ENCODE measurements around the gene MPZL2.
A peak's percentile ranks its signal among the peaks of the same experiment; 100 is the strongest.

The MPZL2 gene

GRCh38 chr11:118229274-118229847 lies 34.7 kb downstream of the MPZL2 start:
- DNase-seq = no peak
- Mint-ChIP-seq H3K4me3 (peak overlapping the region in 1 of 2 donors; percentile 7), H3K27me3 (no peaks in the 10 kb centered on the region), H3K4me1 (peaks cover 39 to 51% of the 10 kb centered on the region in 2 donors), H3K27ac (peak overlapping the region; percentile 52), H3K9me3 (no peaks in the 10 kb centered on the region), H3K36me3 (peaks cover 46 to 56% of the 10 kb centered on the region in 2 donors)
- ATAC-seq (replicated peaks) = no peak

DNA sequence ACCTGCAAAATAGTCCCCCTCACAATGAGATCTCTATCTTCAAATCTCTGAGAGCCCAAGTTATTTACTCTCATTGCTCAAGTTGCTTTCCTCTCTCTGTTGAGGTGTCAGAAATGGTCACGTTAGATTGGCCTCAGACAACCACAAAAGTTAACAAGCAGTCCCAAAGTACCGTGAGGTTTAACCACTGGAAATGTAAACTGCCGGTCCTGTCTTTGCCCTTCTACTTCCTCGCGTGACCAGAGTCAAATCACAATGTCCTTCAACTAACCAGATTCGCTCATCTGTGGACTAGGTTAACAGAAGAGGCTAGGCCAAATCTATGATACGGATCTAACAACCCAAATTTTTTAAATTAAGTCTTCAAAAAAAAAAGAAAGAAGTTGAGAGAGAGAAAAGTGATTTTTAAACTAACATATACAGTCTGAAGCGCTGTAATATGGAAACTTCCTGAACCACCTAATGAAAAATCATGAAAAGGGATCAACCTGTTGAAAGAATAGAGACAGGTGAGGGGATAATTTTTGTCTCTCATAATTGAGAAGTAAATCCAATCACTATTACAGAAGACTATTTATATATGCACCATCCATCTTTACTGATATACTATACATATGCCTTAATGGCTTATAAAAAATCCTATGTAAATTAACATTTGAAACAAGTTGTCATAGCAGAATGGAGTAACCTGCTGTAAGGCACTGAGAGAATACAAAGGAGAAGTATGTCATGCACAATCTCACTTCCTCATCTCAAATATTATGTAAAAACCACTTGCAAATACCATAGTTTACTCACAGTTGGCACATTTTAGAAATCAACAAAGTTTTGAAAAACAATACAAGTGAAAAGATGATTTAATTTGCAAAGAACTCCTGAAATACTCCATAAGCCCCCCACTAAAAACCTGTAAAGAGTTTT lies 36.0 kb downstream of the MPZL2 start:
- Mint-ChIP-seq H3K27me3 (peaks cover 0 to 4% of the 10 kb centered on the region in 2 donors), H3K36me3 (peaks cover 42 to 53% of the 10 kb centered on the region in 2 donors), H3K27ac (peak overlapping the region; percentile 96), H3K4me3 (peak overlapping the region; percentile 50 to 51), H3K9me3 (no peaks in the 10 kb centered on the region), H3K4me1 (peaks cover 42 to 57% of the 10 kb centered on the region in 2 donors)
- DNase-seq (peak; percentile 66), ATAC-seq (replicated peaks) (peak; percentile 73 to 74)

DNA sequence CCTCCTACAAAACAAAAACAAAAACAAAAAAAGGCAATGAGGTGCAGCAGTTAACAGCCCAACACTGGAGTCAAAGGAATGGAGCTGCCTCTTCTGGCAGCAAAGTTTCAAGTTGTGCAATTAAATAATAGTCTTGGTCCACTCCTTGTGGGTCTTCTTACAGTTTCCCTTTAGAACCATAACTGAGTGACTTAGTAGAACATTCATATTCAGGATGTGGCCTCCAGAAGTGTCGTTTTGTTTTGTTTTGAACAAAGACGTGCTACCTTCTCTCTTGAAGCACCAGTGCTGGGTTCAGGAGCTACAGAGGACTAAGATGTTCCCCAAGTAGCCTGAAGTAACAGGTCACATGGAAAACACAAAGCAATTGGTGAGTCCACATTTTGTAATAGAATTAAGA lies 37.3 kb downstream of the MPZL2 start:
- ATAC-seq (replicated peaks) (no peak), DNase-seq (no peak)
- Mint-ChIP-seq H3K27ac (peak overlapping the region; percentile 96), H3K4me1 (peaks cover 42 to 63% of the 10 kb centered on the region in 2 donors), H3K36me3 (peaks cover 47 to 59% of the 10 kb centered on the region in 2 donors), H3K4me3 (no peak overlapping the region), H3K9me3 (no peaks in the 10 kb centered on the region), H3K27me3 (peaks cover 0 to 4% of the 10 kb centered on the region in 2 donors)

GRCh38 chr11:118226296-118226695 lies 37.8 kb downstream of the MPZL2 start:
- H3K4me1 Mint-ChIP-seq = peaks cover 42 to 63% of the 10 kb centered on the region in 2 donors
- H3K4me3 Mint-ChIP-seq = no peak overlapping the region
- DNase-seq (no peak), ATAC-seq (replicated peaks) (no peak)
- H3K27ac Mint-ChIP-seq = peak overlapping the region; percentile 31
- H3K27me3 Mint-ChIP-seq = peaks cover 0 to 4% of the 10 kb centered on the region in 2 donors
- H3K36me3 Mint-ChIP-seq = peaks cover 47 to 59% of the 10 kb centered on the region in 2 donors
- H3K9me3 Mint-ChIP-seq = no peaks in the 10 kb centered on the region

DNA sequence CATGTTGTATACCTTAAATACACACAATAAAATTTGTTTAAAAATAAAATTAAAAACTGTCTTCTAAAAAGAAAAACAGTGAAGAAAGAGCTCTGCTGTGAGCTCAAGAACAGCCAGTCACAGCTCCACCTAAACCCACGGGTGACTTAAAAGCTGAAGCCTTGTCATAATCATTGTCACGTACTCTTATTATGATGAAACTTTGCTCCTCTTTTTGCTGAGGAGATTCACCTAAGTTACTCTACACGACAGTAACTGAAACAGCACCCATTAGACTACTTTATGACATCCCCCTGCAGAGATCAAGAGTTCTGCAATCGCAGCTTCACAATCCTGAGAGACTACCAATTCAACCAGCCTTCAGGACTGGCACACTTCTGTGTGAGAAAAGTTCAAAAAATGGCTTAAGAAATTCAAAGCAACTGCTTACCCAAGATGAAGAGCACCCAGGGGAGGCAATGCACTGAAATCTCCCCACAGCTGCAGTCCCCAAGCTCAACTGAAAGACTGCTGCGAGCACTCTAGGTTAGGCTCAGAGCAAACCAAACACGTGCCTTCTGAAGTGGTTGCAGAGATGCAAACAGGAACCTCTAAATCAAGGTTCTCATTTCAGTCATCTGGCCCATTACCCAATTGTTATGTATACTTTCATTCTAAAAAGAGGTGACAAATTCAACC lies 39.4 kb downstream of the MPZL2 start, which contains the start of gene JAML:
JAML (minus strand) TSS at position 501 of the 678 bp plus-strand sequence. CDS start 10,145 bp downstream, outside the sequence.
- peaks cover 60 to 68% of the 10 kb centered on the region in 2 donors for H3K36me3 Mint-ChIP-seq
- H3K4me3 Mint-ChIP-seq = peak within 1 kb of the TSS; percentile 80 to 88
- DNase-seq (no peak), ATAC-seq (replicated peaks) (peak; percentile 67 to 73)
- H3K27me3 Mint-ChIP-seq = peaks cover 4% of the 10 kb centered on the region in 2 donors
- H3K9me3 Mint-ChIP-seq = no peaks in the 10 kb centered on the region
- peaks cover 47 to 73% of the 10 kb centered on the region in 2 donors for H3K4me1 Mint-ChIP-seq
- peak within 1 kb of the TSS; percentile 92 for H3K27ac Mint-ChIP-seq

DNA sequence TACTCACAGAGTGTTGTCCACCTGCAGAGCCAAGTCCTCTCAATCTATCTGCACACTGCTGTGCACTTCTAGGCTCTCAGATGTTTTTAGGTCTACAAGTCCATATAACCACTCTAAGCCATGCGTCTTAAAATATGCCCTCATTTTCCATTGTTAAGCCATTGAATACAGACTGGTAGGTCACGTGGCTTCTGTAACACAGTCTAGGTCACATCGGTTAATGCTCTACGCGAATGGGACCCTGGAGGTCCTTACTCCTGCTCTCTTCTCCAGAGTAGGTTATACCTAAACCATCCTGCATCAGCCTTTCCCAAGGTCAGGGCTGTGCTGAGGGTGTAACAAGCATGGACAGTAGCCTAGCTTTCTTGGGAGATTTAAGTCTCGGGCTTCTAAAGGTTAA lies 40.1 kb downstream of the MPZL2 start:
- Mint-ChIP-seq H3K27ac (peak overlapping the region; percentile 92), H3K36me3 (peaks cover 63 to 69% of the 10 kb centered on the region in 2 donors), H3K4me3 (peak overlapping the region; percentile 80 to 88), H3K4me1 (peaks cover 49 to 74% of the 10 kb centered on the region in 2 donors), H3K27me3 (peaks cover 4% of the 10 kb centered on the region in 2 donors), H3K9me3 (no peaks in the 10 kb centered on the region)
- DNase-seq = no peak
- ATAC-seq (replicated peaks) = peak in 1 of 2 donors; percentile 20

GRCh38 chr11:118223570-118223969 lies 40.5 kb downstream of the MPZL2 start:
- H3K36me3 Mint-ChIP-seq = peaks cover 65 to 71% of the 10 kb centered on the region in 2 donors
- peak overlapping the region; percentile 80 to 88 for H3K4me3 Mint-ChIP-seq
- peaks cover 4% of the 10 kb centered on the region in 2 donors for H3K27me3 Mint-ChIP-seq
- H3K27ac Mint-ChIP-seq = peak overlapping the region; percentile 92
- no peak for ATAC-seq (replicated peaks)
- no peak for DNase-seq
- H3K9me3 Mint-ChIP-seq = no peaks in the 10 kb centered on the region
- peaks cover 52 to 74% of the 10 kb centered on the region in 2 donors for H3K4me1 Mint-ChIP-seq

GRCh38 chr11:118222437-118222836 lies 41.7 kb downstream of the MPZL2 start:
- peaks cover 62 to 72% of the 10 kb centered on the region in 2 donors for H3K36me3 Mint-ChIP-seq
- no peak for DNase-seq
- peaks cover 4% of the 10 kb centered on the region in 2 donors for H3K27me3 Mint-ChIP-seq
- H3K4me1 Mint-ChIP-seq = peaks cover 55 to 74% of the 10 kb centered on the region in 2 donors
- H3K9me3 Mint-ChIP-seq = no peaks in the 10 kb centered on the region
- H3K4me3 Mint-ChIP-seq = peak overlapping the region; percentile 74 to 77
- no peak for ATAC-seq (replicated peaks)
- peak overlapping the region; percentile 90 for H3K27ac Mint-ChIP-seq

DNA sequence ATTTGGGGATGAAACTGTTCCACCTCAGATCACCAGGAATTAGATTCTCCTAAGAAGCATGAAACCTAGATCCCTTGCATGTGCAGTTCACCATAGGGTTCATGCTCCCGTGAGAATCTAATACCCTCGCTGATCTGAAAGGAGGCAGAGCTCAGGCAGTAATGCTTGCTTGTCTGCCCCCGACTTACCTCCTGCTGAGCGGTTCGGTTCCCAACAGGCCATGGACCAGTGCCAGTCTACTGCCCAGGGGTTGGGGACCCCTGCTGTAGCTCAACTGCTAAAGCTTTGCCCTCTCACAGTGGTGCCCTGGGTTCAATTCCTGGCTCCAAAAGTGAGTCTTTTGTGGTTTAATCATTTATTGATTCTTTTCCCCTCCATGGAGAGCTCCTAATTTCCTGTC lies 42.7 kb downstream of the MPZL2 start:
- H3K27me3 Mint-ChIP-seq = peaks cover 4% of the 10 kb centered on the region in 2 donors
- H3K27ac Mint-ChIP-seq = no peak overlapping the region
- H3K36me3 Mint-ChIP-seq = peaks cover 59 to 67% of the 10 kb centered on the region in 2 donors
- no peaks in the 10 kb centered on the region for H3K9me3 Mint-ChIP-seq
- peaks cover 61 to 75% of the 10 kb centered on the region in 2 donors for H3K4me1 Mint-ChIP-seq
- ATAC-seq (replicated peaks) = no peak
- peak overlapping the region in 1 of 2 donors; percentile 11 for H3K4me3 Mint-ChIP-seq
- no peak for DNase-seq

- Mint-ChIP-seq H3K4me1 (peaks cover 60 to 79% of the 10 kb centered on the region in 2 donors), H3K4me3 (peak overlapping the region; percentile 18 to 75), H3K36me3 (peaks cover 48 to 59% of the 10 kb centered on the region in 2 donors), H3K9me3 (no peaks in the 10 kb centered on the region), H3K27ac (peak overlapping the region; percentile 77), H3K27me3 (peaks cover 4% of the 10 kb centered on the region in 2 donors)
- DNase-seq = no peak
- no peak for ATAC-seq (replicated peaks)
Observed at GRCh38 chr11:118219732-118220131, 44.4 kb downstream of the MPZL2 start.

- Mint-ChIP-seq H3K4me3 (peak overlapping the region; percentile 19 to 75), H3K27me3 (peaks cover 4% of the 10 kb centered on the region in 2 donors), H3K9me3 (no peaks in the 10 kb centered on the region), H3K36me3 (peaks cover 47 to 57% of the 10 kb centered on the region in 2 donors), H3K4me1 (peaks cover 62 to 79% of the 10 kb centered on the region in 2 donors), H3K27ac (peak overlapping the region; percentile 98)
- ATAC-seq (replicated peaks) (no peak), DNase-seq (no peak)
Observed at GRCh38 chr11:118219244-118219643, 44.9 kb downstream of the MPZL2 start.

DNA sequence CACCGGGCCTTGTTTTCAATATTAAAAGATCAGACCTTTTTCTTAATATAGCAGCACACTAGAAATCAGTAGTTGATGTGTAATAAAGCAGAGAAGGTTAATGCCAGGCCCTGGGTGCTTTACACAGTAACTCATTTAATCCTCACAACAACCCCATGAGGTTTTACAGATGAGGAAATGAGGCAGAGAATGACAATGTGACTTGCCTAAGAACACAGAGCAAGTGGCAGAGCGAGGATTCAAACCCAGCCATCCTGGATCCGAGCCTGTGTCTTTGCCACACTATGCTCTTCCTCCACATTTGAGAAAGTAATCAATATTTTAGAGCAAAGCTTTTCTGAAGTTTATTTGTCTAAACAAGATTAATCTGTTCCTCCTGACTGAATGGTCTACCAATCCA lies 46.5 kb downstream of the MPZL2 start:
- peak; percentile 59 for DNase-seq
- H3K4me1 Mint-ChIP-seq = peaks cover 68 to 81% of the 10 kb centered on the region in 2 donors
- peak; percentile 65 to 69 for ATAC-seq (replicated peaks)
- H3K9me3 Mint-ChIP-seq = peaks cover 4 to 5% of the 10 kb centered on the region in 2 donors
- peak overlapping the region; percentile 58 to 70 for H3K4me3 Mint-ChIP-seq
- peak overlapping the region; percentile 98 for H3K27ac Mint-ChIP-seq
- H3K27me3 Mint-ChIP-seq = peaks cover 0 to 4% of the 10 kb centered on the region in 2 donors
- peaks cover 47 to 50% of the 10 kb centered on the region in 2 donors for H3K36me3 Mint-ChIP-seq

DNA sequence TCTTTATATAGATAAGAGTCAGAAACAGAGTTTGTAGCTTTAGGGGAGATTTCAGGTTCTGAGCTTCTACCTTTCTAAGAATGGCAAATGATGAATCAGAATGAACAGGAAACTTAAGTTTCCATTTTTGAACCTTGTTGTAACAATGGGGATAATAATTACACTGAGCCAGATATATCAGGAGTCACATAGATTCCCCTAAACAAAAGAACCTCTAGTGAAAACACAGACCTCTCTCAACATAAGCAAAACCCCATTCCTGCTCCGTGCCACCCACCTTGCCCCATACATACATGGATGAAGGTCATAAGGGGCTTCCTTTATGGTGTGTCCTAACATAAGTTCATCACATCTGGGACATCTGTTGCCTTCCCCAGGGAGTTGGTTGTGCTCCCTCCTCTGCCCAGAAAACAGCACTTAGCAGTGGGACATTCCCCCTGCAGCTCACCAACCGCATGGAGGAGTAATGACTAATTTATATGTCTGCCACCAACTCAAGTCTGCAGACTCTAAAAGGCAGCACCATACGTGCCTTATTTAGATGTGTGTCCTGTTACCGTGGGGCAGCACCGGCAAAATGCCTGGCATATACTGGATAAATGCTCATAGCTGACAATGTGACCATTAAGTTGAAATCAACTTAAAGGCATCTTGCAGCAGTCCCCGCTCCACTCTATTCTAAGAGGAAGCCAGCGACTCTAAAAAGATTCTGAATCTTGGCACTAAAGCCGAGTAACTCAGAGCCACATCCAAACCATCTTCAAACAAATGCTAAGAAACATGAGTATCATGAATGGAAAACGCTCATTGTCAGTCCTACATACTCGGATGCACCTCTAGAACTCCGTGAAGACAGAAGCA lies 47.2 kb downstream of the MPZL2 start:
- Mint-ChIP-seq H3K36me3 (peaks cover 51 to 52% of the 10 kb centered on the region in 2 donors), H3K4me3 (peak overlapping the region; percentile 58 to 70), H3K27me3 (peaks cover 0 to 4% of the 10 kb centered on the region in 2 donors), H3K27ac (peak overlapping the region; percentile 98), H3K9me3 (peaks cover 4 to 5% of the 10 kb centered on the region in 2 donors), H3K4me1 (peaks cover 76 to 87% of the 10 kb centered on the region in 2 donors)
- ATAC-seq (replicated peaks) (peak; percentile 77 to 80), DNase-seq (peak; percentile 82)
